Measurements from ENCODE around the gene DCHS1. TPM values are rescaled to one million over a fixed set of nuclear protein-coding genes. Genes with fewer than 3 reads are reported as not detected.

DCHS1 gene
- total RNA-seq, 6 experiments from 2014 or later, result 1.8 to 9.2 (median 4.1) TPM

- Histone ChIP-seq H3K27me3 (no peaks in the 10 kb centered on the region), H3K36me3 (no peaks in the 10 kb centered on the region), H3K4me3 (no peak overlapping the region), H3K9me3 (no peaks in the 10 kb centered on the region), H3K4me1 (no peaks in the 10 kb centered on the region), H3K27ac (peak overlapping the region; percentile 36 to 69 (median 49))
- ATAC-seq (peak; percentile 44 to 54 (median 48)), DNase-seq (peak in 1 of 3 donors; percentile 59)
- intact Hi-C loops (cut with DNase I), result no loop called here
- WGBS (ENCODE audit: insufficient coverage, low coverage, low lambda C conversion rate, missing lambda C conversion rate), result 19% methylated on average over 7 of the region's 9 CpGs
- TF ChIP-seq CTCF (IDR thresholded peaks at IDR 0.05) (no peak), POLR2A (IDR thresholded peaks at IDR 0.05) (no peak)
Measured at GRCh38 chr11:6646918-6647679, 8.5 kb downstream of the DCHS1 start.

GRCh38 chr11:6646576-6646917 lies 9.1 kb downstream of the DCHS1 start:
- intact Hi-C loops (cut with DNase I), result no loop called here
- TF ChIP-seq CTCF (IDR thresholded peaks at IDR 0.05) (no peak), POLR2A (IDR thresholded peaks at IDR 0.05) (no peak)
- peak overlapping the region in 2 of 3 donors; percentile 49 to 69 for H3K27ac ChIP-seq
- ATAC-seq (peak in 1 of 4 donors; percentile 6), DNase-seq (no peak)
- 52% methylated on average over 3 of the region's 3 CpGs for WGBS (ENCODE audit: insufficient coverage, low coverage, low lambda C conversion rate, missing lambda C conversion rate)
- H3K4me1 ChIP-seq, result no peaks in the 10 kb centered on the region
- no peaks in the 10 kb centered on the region for H3K27me3 ChIP-seq
- no peak overlapping the region for H3K4me3 ChIP-seq
- H3K9me3 ChIP-seq, result no peaks in the 10 kb centered on the region
- no peaks in the 10 kb centered on the region for H3K36me3 ChIP-seq

- Histone ChIP-seq H3K36me3 (no peaks in the 10 kb centered on the region), H3K9me3 (no peaks in the 10 kb centered on the region), H3K27me3 (no peaks in the 10 kb centered on the region), H3K4me1 (no peaks in the 10 kb centered on the region), H3K4me3 (no peak overlapping the region), H3K27ac (peak overlapping the region in 2 of 3 donors; percentile 49 to 69)
- 47% methylated on average over 8 of the region's 12 CpGs for WGBS (ENCODE audit: insufficient coverage, low coverage, low lambda C conversion rate, missing lambda C conversion rate)
- ATAC-seq (peak; percentile 34 to 64 (median 56)), DNase-seq (peak in 1 of 3 donors; percentile 66)
- intact Hi-C loops (cut with DNase I), result no loop called here
- TF ChIP-seq POLR2A (IDR thresholded peaks at IDR 0.05) (no peak), CTCF (IDR thresholded peaks at IDR 0.05) (no peak)
Measured at GRCh38 chr11:6646071-6646470, 9.5 kb downstream of the DCHS1 start.

GRCh38 chr11:6642957-6643356 lies 12.7 kb downstream of the DCHS1 start:
- H3K27ac ChIP-seq, result no peak overlapping the region
- H3K4me1 ChIP-seq, result peaks cover 0 to 10% (median 6%) of the 10 kb centered on the region in 4 donors
- no peak for ATAC-seq

More at GRCh38 chr11:6642957-6643356, 12.7 kb downstream of the DCHS1 start:
- H3K27me3 ChIP-seq, result no peaks in the 10 kb centered on the region
- TF ChIP-seq POLR2A (IDR thresholded peaks at IDR 0.05) (no peak), CTCF (IDR thresholded peaks at IDR 0.05) (no peak)
- intact Hi-C loops (cut with DNase I), result no loop called here
- no peaks in the 10 kb centered on the region for H3K9me3 ChIP-seq
- DNase-seq, result no peak
- H3K4me3 ChIP-seq, result no peak overlapping the region
- H3K36me3 ChIP-seq, result no peaks in the 10 kb centered on the region
- 39% methylated on average over 3 of the region's 7 CpGs for WGBS (ENCODE audit: insufficient coverage, low coverage, low lambda C conversion rate, missing lambda C conversion rate)
